ELR (cell line): ENCODE results near the gene NEDD8.

Source experiments
- DNase-seq: peaks from one replicate; pipeline ENCODE4 v3.0.0-alpha.2; 2015; ENCODE audit warnings: low read depth

NEDD8 gene

GRCh38 chr14:24196071-24197055 lies 35.8 kb downstream of the NEDD8 start:
- peak; percentile 42 for DNase-seq

GRCh38 chr14:24195186-24196070 lies 36.7 kb downstream of the NEDD8 start, which contains the start of gene TM9SF1:
Gene TM9SF1 (minus strand): TSS chr14:24195441. CDS start chr14:24195019, 422 bp downstream.
- DNase-seq = peak; percentile 85

GRCh38 chr14:24194873-24195185 lies 37.3 kb downstream of the NEDD8 start:
- no peak for DNase-seq

GRCh38 chr14:24194186-24194872 lies 37.8 kb downstream of the NEDD8 start:
- DNase-seq = no peak

- DNase-seq = no peak
These were observed 39.2 kb downstream of the NEDD8 start for GRCh38 chr14:24192933-24193332.

GRCh38 chr14:24190416-24190815 lies 41.8 kb downstream of the NEDD8 start:
- no peak for DNase-seq

- DNase-seq = no peak
These were observed 42.7 kb downstream of the NEDD8 start for GRCh38 chr14:24189460-24189859.

GRCh38 chr14:24189059-24189375 lies 43.1 kb downstream of the NEDD8 start:
- no peak for DNase-seq

GRCh38 chr14:24188251-24189058 lies 43.7 kb downstream of the NEDD8 start, which contains the start of gene IPO4:
Gene IPO4 (minus strand): TSS chr14:24188816. CDS start chr14:24188787, 29 bp downstream.
- DNase-seq = peak; percentile 99

GRCh38 chr14:24187539-24187915 lies 44.6 kb downstream of the NEDD8 start:
- DNase-seq = no peak

GRCh38 chr14:24186831-24187538 lies 45.2 kb downstream of the NEDD8 start:
- DNase-seq = no peak

- DNase-seq = no peak
These were observed 46.4 kb downstream of the NEDD8 start for GRCh38 chr14:24185741-24186140.

- DNase-seq = no peak
These were observed 47.1 kb downstream of the NEDD8 start for GRCh38 chr14:24185026-24185425.

- DNase-seq = no peak
These were observed 47.8 kb downstream of the NEDD8 start for GRCh38 chr14:24184104-24184970.

GRCh38 chr14:24183014-24183481 lies 49.1 kb downstream of the NEDD8 start:
- no peak for DNase-seq

- no peak for DNase-seq
These were observed 49.9 kb downstream of the NEDD8 start for GRCh38 chr14:24182110-24182882.

- no peak for DNase-seq
These were observed 50.6 kb downstream of the NEDD8 start for GRCh38 chr14:24181371-24182077.
